ENCODE data around the gene SMIM23. TPM values are rescaled to one million over a fixed set of nuclear protein-coding genes. Genes with fewer than 3 reads are reported as not detected.

The SMIM23 gene
- total and polyA plus RNA-seq, 2 donors (not counting 1 experiment from before 2014, with no cell fraction given): not detected

GRCh38 chr5:171748720-171749119 is 36.9 kb upstream of the SMIM23 start:
- H2AFZ ChIP-seq (ENCODE audit: low read length): no peak overlapping the region
- H3K9me3 ChIP-seq (ENCODE audit: control insufficient read depth, insufficient read depth, low read depth, low read length): no peaks in the 10 kb centered on the region
- no peak overlapping the region for H3K27ac ChIP-seq (ENCODE audit: insufficient read depth, low read length)
- TF ChIP-seq EZH2 (IDR thresholded peaks at IDR 0.05; ENCODE audit: low read length, missing control alignments): no peak
- no peak for TF ChIP-seq CTCF (conservative IDR thresholded peaks at IDR 0.05 in 1 of 2, IDR thresholded peaks at IDR 0.05 in 1 of 2; ENCODE audit: low read depth in 1 of 2, low read length in 2 of 2)
- H3K4me1 ChIP-seq (ENCODE audit: control insufficient read depth, extremely low read depth, insufficient read depth, low read length): no peaks in the 10 kb centered on the region
- DNase-seq (ENCODE audit: low read depth in 2 of 2): no peak
- no peak overlapping the region for H3K4me3 ChIP-seq (replicated peaks in 1 of 4; ENCODE audit: control extremely low read depth in 1 of 4, insufficient read depth in 1 of 4, low read depth in 3 of 4, low read length in 4 of 4)
- H3K9ac ChIP-seq (ENCODE audit: insufficient read depth, low read length): no peak overlapping the region
- H3K27me3 ChIP-seq (ENCODE audit: control insufficient read depth, insufficient read depth, low read length): no peaks in the 10 kb centered on the region
- no peaks in the 10 kb centered on the region for H3K79me2 ChIP-seq (ENCODE audit: control insufficient read depth, insufficient read depth, low read length)
- no peaks in the 10 kb centered on the region for H3K36me3 ChIP-seq (ENCODE audit: control insufficient read depth, insufficient read depth, low read length)
- H3K4me2 ChIP-seq (ENCODE audit: extremely low read depth, insufficient read depth, low read length): no peak overlapping the region
- H4K20me1 ChIP-seq (ENCODE audit: control insufficient read depth, extremely low read depth, insufficient read depth, low read length): no peaks in the 10 kb centered on the region

GRCh38 chr5:171749365-171749764 is 36.3 kb upstream of the SMIM23 start:
- no peak overlapping the region for H3K27ac ChIP-seq (ENCODE audit: insufficient read depth, low read length)
- H2AFZ ChIP-seq (ENCODE audit: low read length): no peak overlapping the region
- no peak for TF ChIP-seq CTCF (conservative IDR thresholded peaks at IDR 0.05 in 1 of 2, IDR thresholded peaks at IDR 0.05 in 1 of 2; ENCODE audit: low read depth in 1 of 2, low read length in 2 of 2)
- no peak for TF ChIP-seq EZH2 (IDR thresholded peaks at IDR 0.05; ENCODE audit: low read length, missing control alignments)
- no peaks in the 10 kb centered on the region for H3K79me2 ChIP-seq (ENCODE audit: control insufficient read depth, insufficient read depth, low read length)
- DNase-seq (ENCODE audit: low read depth in 2 of 2): no peak
- no peaks in the 10 kb centered on the region for H3K9me3 ChIP-seq (ENCODE audit: control insufficient read depth, insufficient read depth, low read depth, low read length)
- H3K4me3 ChIP-seq (replicated peaks in 1 of 4; ENCODE audit: control extremely low read depth in 1 of 4, insufficient read depth in 1 of 4, low read depth in 3 of 4, low read length in 4 of 4): no peak overlapping the region
- no peak overlapping the region for H3K4me2 ChIP-seq (ENCODE audit: extremely low read depth, insufficient read depth, low read length)
- H3K4me1 ChIP-seq (ENCODE audit: control insufficient read depth, extremely low read depth, insufficient read depth, low read length): no peaks in the 10 kb centered on the region
- H3K36me3 ChIP-seq (ENCODE audit: control insufficient read depth, insufficient read depth, low read length): no peaks in the 10 kb centered on the region
- H3K9ac ChIP-seq (ENCODE audit: insufficient read depth, low read length): no peak overlapping the region
- H3K27me3 ChIP-seq (ENCODE audit: control insufficient read depth, insufficient read depth, low read length): no peaks in the 10 kb centered on the region
- H4K20me1 ChIP-seq (ENCODE audit: control insufficient read depth, extremely low read depth, insufficient read depth, low read length): no peaks in the 10 kb centered on the region

- H3K27ac ChIP-seq (ENCODE audit: insufficient read depth, low read length): no peak overlapping the region
- H3K27me3 ChIP-seq (ENCODE audit: control insufficient read depth, insufficient read depth, low read length): no peaks in the 10 kb centered on the region
- TF ChIP-seq EZH2 (IDR thresholded peaks at IDR 0.05; ENCODE audit: low read length, missing control alignments): no peak
- TF ChIP-seq CTCF (conservative IDR thresholded peaks at IDR 0.05 in 1 of 2, IDR thresholded peaks at IDR 0.05 in 1 of 2; ENCODE audit: low read depth in 1 of 2, low read length in 2 of 2): no peak
- H3K9ac ChIP-seq (ENCODE audit: insufficient read depth, low read length): no peak overlapping the region
- no peaks in the 10 kb centered on the region for H3K79me2 ChIP-seq (ENCODE audit: control insufficient read depth, insufficient read depth, low read length)
- H4K20me1 ChIP-seq (ENCODE audit: control insufficient read depth, extremely low read depth, insufficient read depth, low read length): no peaks in the 10 kb centered on the region
- H2AFZ ChIP-seq (ENCODE audit: low read length): no peak overlapping the region
- no peaks in the 10 kb centered on the region for H3K9me3 ChIP-seq (ENCODE audit: control insufficient read depth, insufficient read depth, low read depth, low read length)
- no peak overlapping the region for H3K4me2 ChIP-seq (ENCODE audit: extremely low read depth, insufficient read depth, low read length)
- no peak overlapping the region for H3K4me3 ChIP-seq (replicated peaks in 1 of 4; ENCODE audit: control extremely low read depth in 1 of 4, insufficient read depth in 1 of 4, low read depth in 3 of 4, low read length in 4 of 4)
- no peaks in the 10 kb centered on the region for H3K36me3 ChIP-seq (ENCODE audit: control insufficient read depth, insufficient read depth, low read length)
- peak; percentile 21 to 34 for DNase-seq (ENCODE audit: low read depth in 2 of 2)
- no peaks in the 10 kb centered on the region for H3K4me1 ChIP-seq (ENCODE audit: control insufficient read depth, extremely low read depth, insufficient read depth, low read length)
These were observed 35.3 kb upstream of the SMIM23 start for GRCh38 chr5:171750311-171750788.

All from fibroblast of lung (primary cell).